PC-9 (cell line): ENCODE data around the gene FNBP1L.

Experiments
- EZH2 ChIP-seq: fragments of 200-600 bp; sonication (generic); IDR thresholded peaks from 2 replicates; pipeline ENCODE4 v1.8.0; 2017; ENCODE audit warnings: antibody characterized with exemption, low read depth
- TF ChIP-seq, protein P1 (sequence below): fragments of 200-600 bp; sonication (generic); conservative IDR thresholded peaks from 2 replicates; pipeline ENCODE4 v1.6.1; 2017; ENCODE audit warnings: mixed run types, antibody characterized with exemption, mild to moderate bottlenecking, moderate library complexity

DNA sequence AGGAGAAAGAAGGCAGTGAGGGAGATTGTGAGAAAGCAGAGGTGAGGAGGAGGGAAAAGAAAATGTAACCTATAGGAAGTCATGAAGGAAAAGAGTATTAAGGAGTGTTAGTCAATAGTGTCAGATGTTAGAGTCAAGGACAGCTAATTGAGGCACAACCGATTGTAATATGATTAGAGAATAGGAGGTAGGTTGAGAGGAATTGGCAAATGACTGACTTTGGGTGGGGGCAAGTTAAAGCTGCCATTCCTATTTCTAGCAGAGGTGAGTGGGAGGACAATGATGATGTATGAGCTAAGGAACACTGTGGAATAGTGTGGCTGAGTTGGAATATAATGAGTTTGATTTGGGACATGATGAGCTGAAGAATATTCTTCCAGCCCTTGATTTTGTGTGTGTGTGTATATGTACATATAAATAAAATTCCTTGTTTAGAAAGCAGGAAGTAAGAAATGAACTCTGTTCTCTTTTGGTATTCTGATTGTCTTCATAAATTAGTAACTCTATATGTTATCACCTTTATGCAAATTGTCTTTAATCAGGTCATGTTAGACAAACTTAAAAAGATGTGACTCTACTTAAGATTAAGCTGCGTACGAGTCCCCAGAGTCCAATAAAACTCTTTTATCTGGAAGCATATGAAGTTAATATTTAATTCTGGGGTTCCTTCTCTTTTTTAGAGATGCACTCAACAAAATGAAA, 98.4 kb downstream of the FNBP1L start:
- TF ChIP-seq, protein P1, sequence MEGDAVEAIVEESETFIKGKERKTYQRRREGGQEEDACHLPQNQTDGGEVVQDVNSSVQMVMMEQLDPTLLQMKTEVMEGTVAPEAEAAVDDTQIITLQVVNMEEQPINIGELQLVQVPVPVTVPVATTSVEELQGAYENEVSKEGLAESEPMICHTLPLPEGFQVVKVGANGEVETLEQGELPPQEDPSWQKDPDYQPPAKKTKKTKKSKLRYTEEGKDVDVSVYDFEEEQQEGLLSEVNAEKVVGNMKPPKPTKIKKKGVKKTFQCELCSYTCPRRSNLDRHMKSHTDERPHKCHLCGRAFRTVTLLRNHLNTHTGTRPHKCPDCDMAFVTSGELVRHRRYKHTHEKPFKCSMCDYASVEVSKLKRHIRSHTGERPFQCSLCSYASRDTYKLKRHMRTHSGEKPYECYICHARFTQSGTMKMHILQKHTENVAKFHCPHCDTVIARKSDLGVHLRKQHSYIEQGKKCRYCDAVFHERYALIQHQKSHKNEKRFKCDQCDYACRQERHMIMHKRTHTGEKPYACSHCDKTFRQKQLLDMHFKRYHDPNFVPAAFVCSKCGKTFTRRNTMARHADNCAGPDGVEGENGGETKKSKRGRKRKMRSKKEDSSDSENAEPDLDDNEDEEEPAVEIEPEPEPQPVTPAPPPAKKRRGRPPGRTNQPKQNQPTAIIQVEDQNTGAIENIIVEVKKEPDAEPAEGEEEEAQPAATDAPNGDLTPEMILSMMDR, result no peak
- no peak for TF ChIP-seq EZH2
